ENCODE measurements around the gene HLCS.

HLCS gene

GRCh38 chr21:36702622-36702968 is 263.9 kb downstream of the HLCS start:
- peak overlapping the region in 1 of 3 experiments; percentile 64 for H3K27ac Mint-ChIP-seq
- peaks cover 33% of the 10 kb centered on the region for H3K4me1 Mint-ChIP-seq
- no peaks in the 10 kb centered on the region for H3K9me3 Mint-ChIP-seq
- H3K4me3 Mint-ChIP-seq: peak overlapping the region; percentile 72 to 84 (median 77)
- peaks cover 97% of the 10 kb centered on the region for H3K27me3 Mint-ChIP-seq (ENCODE audit: low read depth)
- TF ChIP-seq CTCF (IDR thresholded peaks at IDR 0.05; ENCODE audit: unreplicated experiment in 3 of 3): no peak
- no peaks in the 10 kb centered on the region for H3K36me3 Mint-ChIP-seq (ENCODE audit: low read depth)

GRCh38 chr21:36701756-36702621 is 264.5 kb downstream of the HLCS start:
- Mint-ChIP-seq H3K27me3 (ENCODE audit: low read depth) (peaks cover 97% of the 10 kb centered on the region), H3K4me1 (peaks cover 30% of the 10 kb centered on the region), H3K36me3 (ENCODE audit: low read depth) (no peaks in the 10 kb centered on the region), H3K9me3 (no peaks in the 10 kb centered on the region), H3K4me3 (peak overlapping the region; percentile 72 to 84 (median 77)), H3K27ac (peak overlapping the region in 1 of 3 experiments; percentile 64)
- no peak for TF ChIP-seq CTCF (IDR thresholded peaks at IDR 0.05; ENCODE audit: unreplicated experiment in 3 of 3)

GRCh38 chr21:36700971-36701755 is 265.3 kb downstream of the HLCS start:
- Mint-ChIP-seq H3K9me3 (no peaks in the 10 kb centered on the region), H3K27me3 (ENCODE audit: low read depth) (peaks cover 97% of the 10 kb centered on the region), H3K4me3 (peak overlapping the region; percentile 77 to 84 (median 84)), H3K36me3 (ENCODE audit: low read depth) (no peaks in the 10 kb centered on the region), H3K27ac (peak overlapping the region in 1 of 3 experiments; percentile 64), H3K4me1 (peaks cover 28% of the 10 kb centered on the region)
- TF ChIP-seq CTCF (IDR thresholded peaks at IDR 0.05; ENCODE audit: unreplicated experiment in 3 of 3): no peak
